Measurements from ENCODE around the gene CLDN5.
"Not testable (repeated sequence)": the region's sequence is repeated elsewhere in the genome, so short reads cannot be mapped to it uniquely, and the experiment has no call there.

DNA sequence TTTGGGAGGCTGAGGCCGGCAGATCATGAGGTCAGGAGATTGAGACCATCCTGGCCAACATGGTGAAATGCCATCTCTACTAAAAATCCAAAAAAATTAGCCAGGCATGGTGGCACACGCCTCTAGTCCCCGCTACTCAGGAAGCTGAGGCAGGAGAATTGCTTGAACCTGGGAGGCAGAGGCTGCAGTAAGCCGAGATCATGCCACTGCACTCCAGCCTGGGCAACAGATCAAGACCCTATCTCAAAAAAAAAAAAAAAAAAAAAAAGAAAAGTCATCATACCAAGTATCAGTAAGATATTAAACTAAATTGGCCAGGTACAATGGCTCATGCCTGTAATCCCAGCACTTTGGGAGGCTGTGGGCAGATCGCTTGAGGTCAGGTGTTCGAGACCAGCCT is 7.1 kb upstream of the CLDN5 start:
- TF ChIP-seq, protein P1, sequence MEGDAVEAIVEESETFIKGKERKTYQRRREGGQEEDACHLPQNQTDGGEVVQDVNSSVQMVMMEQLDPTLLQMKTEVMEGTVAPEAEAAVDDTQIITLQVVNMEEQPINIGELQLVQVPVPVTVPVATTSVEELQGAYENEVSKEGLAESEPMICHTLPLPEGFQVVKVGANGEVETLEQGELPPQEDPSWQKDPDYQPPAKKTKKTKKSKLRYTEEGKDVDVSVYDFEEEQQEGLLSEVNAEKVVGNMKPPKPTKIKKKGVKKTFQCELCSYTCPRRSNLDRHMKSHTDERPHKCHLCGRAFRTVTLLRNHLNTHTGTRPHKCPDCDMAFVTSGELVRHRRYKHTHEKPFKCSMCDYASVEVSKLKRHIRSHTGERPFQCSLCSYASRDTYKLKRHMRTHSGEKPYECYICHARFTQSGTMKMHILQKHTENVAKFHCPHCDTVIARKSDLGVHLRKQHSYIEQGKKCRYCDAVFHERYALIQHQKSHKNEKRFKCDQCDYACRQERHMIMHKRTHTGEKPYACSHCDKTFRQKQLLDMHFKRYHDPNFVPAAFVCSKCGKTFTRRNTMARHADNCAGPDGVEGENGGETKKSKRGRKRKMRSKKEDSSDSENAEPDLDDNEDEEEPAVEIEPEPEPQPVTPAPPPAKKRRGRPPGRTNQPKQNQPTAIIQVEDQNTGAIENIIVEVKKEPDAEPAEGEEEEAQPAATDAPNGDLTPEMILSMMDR (IDR thresholded peaks at IDR 0.05): not testable (repeated sequence)
- not testable (repeated sequence) for TF ChIP-seq POLR2A (IDR thresholded peaks at IDR 0.05)
